Measurements from ENCODE around the gene FMOD. TPM values are rescaled to one million over a fixed set of nuclear protein-coding genes. Genes with fewer than 3 reads are reported as not detected.
A peak's percentile ranks its signal among the peaks of the same experiment; 100 is the strongest.
"Not testable (repeated sequence)": the region's sequence is repeated elsewhere in the genome, so short reads cannot be mapped to it uniquely, and the experiment has no call there.

Gene FMOD
- total RNA-seq, 8 experiments from 2014 or later = 0.05 to 57.9 (median 0.66) TPM

GRCh38 chr1:203306965-203307541 is 43.9 kb downstream of the FMOD start:
- peaks cover 33 to 40% of the 10 kb centered on the region in 2 donors for H3K4me1 ChIP-seq (replicated peaks in 1 of 2)
- in situ Hi-C loops (cut with MboI; ENCODE audit: low pct_unique_long_range_greater_than_20kb in 2 of 9, low sequenced_read_pairs in 9 of 9, unreplicated experiment in 9 of 9) = no loop called here
- H3K4me3 ChIP-seq = peak overlapping the region; percentile 65 to 85 (median 72)
- peak overlapping the region; percentile 17 to 71 for H3K27ac ChIP-seq
- peak in 4 of 8 experiments; percentile 0 to 3 (median 1) for ATAC-seq (replicated peaks in 6 of 8)
- 0 to 91% (median 33%) methylated on average over 1 to 18 of the region's 21 CpGs; no CpG with 5 or more reads in 5 of the 10 experiments for WGBS, 10 experiments

GRCh38 chr1:203306089-203306964 is 44.6 kb downstream of the FMOD start:
- Histone ChIP-seq H3K27ac (peak overlapping the region; percentile 32 to 71), H3K4me1 (replicated peaks in 1 of 2) (peaks cover 33 to 40% of the 10 kb centered on the region in 2 donors), H3K4me3 (peak overlapping the region; percentile 65 to 85 (median 72))
- WGBS, 10 experiments = 0 to 20% (median 6%) methylated on average over 1 to 12 of the region's 22 CpGs; no CpG with 5 or more reads in 2 of the 10 experiments
- ATAC-seq (replicated peaks in 6 of 8) = peak; percentile 1 to 42 (median 32)
- in situ Hi-C loops (cut with MboI; ENCODE audit: low pct_unique_long_range_greater_than_20kb in 2 of 9, low sequenced_read_pairs in 9 of 9, unreplicated experiment in 9 of 9) = no loop called here

GRCh38 chr1:203305809-203306088 is 45.2 kb downstream of the FMOD start:
- peaks cover 33 to 40% of the 10 kb centered on the region in 2 donors for H3K4me1 ChIP-seq (replicated peaks in 1 of 2)
- H3K27ac ChIP-seq = peak overlapping the region; percentile 44 to 71
- peak overlapping the region; percentile 65 to 85 (median 72) for H3K4me3 ChIP-seq
- in situ Hi-C loops (cut with MboI; ENCODE audit: low pct_unique_long_range_greater_than_20kb in 2 of 9, low sequenced_read_pairs in 9 of 9, unreplicated experiment in 9 of 9) = no loop called here
- WGBS, 10 experiments = 0% methylated on average over 1 to 12 of the region's 21 CpGs; no CpG with 5 or more reads in 8 of the 10 experiments
- ATAC-seq (replicated peaks in 6 of 8) = peak in 7 of 8 experiments; percentile 3 to 38 (median 34)

GRCh38 chr1:203304919-203305808 is 45.8 kb downstream of the FMOD start, which contains the start of gene BTG2:
TSS of gene BTG2 (plus strand) at chr1:203305519. CDS start at chr1:203305607, 88 bp downstream.
- Histone ChIP-seq H3K4me3 (peak within 1 kb of the TSS; percentile 65 to 85 (median 72)), H3K27ac (peak within 1 kb of the TSS; percentile 72 to 81), H3K4me1 (replicated peaks in 1 of 2) (peaks cover 33 to 40% of the 10 kb centered on the region in 2 donors)
- 0 to 41% (median 33%) methylated on average over 1 to 22 of the region's 79 CpGs; no CpG with 5 or more reads in 1 of the 10 experiments for WGBS, 10 experiments
- peak; percentile 61 to 87 (median 86) for ATAC-seq (replicated peaks in 6 of 8)
- in situ Hi-C loops (cut with MboI; ENCODE audit: low pct_unique_long_range_greater_than_20kb in 2 of 9, low sequenced_read_pairs in 9 of 9, unreplicated experiment in 9 of 9) = no loop called here

GRCh38 chr1:203304391-203304918 is 46.5 kb downstream of the FMOD start:
- 83 to 96% (median 87%) methylated on average over 3 to 8 of the region's 9 CpGs; no CpG with 5 or more reads in 1 of the 10 experiments for WGBS, 10 experiments
- no peak for ATAC-seq (replicated peaks in 6 of 8)
- H3K4me3 ChIP-seq = peak overlapping the region; percentile 65 to 85 (median 72)
- H3K4me1 ChIP-seq (replicated peaks in 1 of 2) = peaks cover 33 to 34% of the 10 kb centered on the region in 2 donors
- in situ Hi-C loops (cut with MboI; ENCODE audit: low pct_unique_long_range_greater_than_20kb in 2 of 9, low sequenced_read_pairs in 9 of 9, unreplicated experiment in 9 of 9) = no loop called here
- peak overlapping the region in 1 of 2 donors; percentile 81 for H3K27ac ChIP-seq

- peaks cover 18 to 19% of the 10 kb centered on the region in 2 donors for H3K4me1 ChIP-seq (replicated peaks in 1 of 2)
- H3K27ac ChIP-seq = no peak overlapping the region
- no peak overlapping the region for H3K4me3 ChIP-seq
- no peak for ATAC-seq (replicated peaks in 6 of 8)
- in situ Hi-C loops (cut with MboI; ENCODE audit: low pct_unique_long_range_greater_than_20kb in 2 of 9, low sequenced_read_pairs in 9 of 9, unreplicated experiment in 9 of 9) = no loop called here
- WGBS, 10 experiments = 50 to 100% (median 93%) methylated on average over 1 to 3 of the region's 3 CpGs; no CpG with 5 or more reads in 2 of the 10 experiments
These were observed 48.0 kb downstream of the FMOD start for GRCh38 chr1:203302894-203303293.

GRCh38 chr1:203302456-203302855 is 48.5 kb downstream of the FMOD start:
- no peak overlapping the region for H3K27ac ChIP-seq
- in situ Hi-C loops (cut with MboI; ENCODE audit: low pct_unique_long_range_greater_than_20kb in 2 of 9, low sequenced_read_pairs in 9 of 9, unreplicated experiment in 9 of 9) = no loop called here
- WGBS, 10 experiments = 52 to 100% (median 77%) methylated on average over 2 to 5 of the region's 7 CpGs; no CpG with 5 or more reads in 3 of the 10 experiments
- ATAC-seq (replicated peaks in 6 of 8) = no peak
- H3K4me3 ChIP-seq = no peak overlapping the region
- peaks cover 14% of the 10 kb centered on the region in 2 donors for H3K4me1 ChIP-seq (replicated peaks in 1 of 2)

- no peak overlapping the region for H3K27ac ChIP-seq
- ATAC-seq (replicated peaks in 6 of 8) = no peak
- no peak overlapping the region for H3K4me3 ChIP-seq
- in situ Hi-C loops (cut with MboI; ENCODE audit: low pct_unique_long_range_greater_than_20kb in 2 of 9, low sequenced_read_pairs in 9 of 9, unreplicated experiment in 9 of 9) = no loop called here
- peaks cover 12 to 14% of the 10 kb centered on the region in 2 donors for H3K4me1 ChIP-seq (replicated peaks in 1 of 2)
These were observed 49.6 kb downstream of the FMOD start for GRCh38 chr1:203301331-203301668.

GRCh38 chr1:203300441-203301330 is 50.2 kb downstream of the FMOD start:
- no peak overlapping the region for H3K27ac ChIP-seq
- no peak overlapping the region for H3K4me3 ChIP-seq
- peaks cover 15 to 18% of the 10 kb centered on the region in 2 donors for H3K4me1 ChIP-seq (replicated peaks in 1 of 2)
- 28 to 85% (median 68%) methylated on average over 2 to 10 of the region's 11 CpGs for WGBS, 10 experiments
- in situ Hi-C loops (cut with MboI; ENCODE audit: low pct_unique_long_range_greater_than_20kb in 2 of 9, low sequenced_read_pairs in 9 of 9, unreplicated experiment in 9 of 9) = no loop called here
- ATAC-seq (replicated peaks in 6 of 8) = no peak

- WGBS, 10 experiments = 74 to 100% (median 85%) methylated on average over 3 to 5 of the region's 8 CpGs; no CpG with 5 or more reads in 2 of the 10 experiments
- H3K27ac ChIP-seq; in situ Hi-C loops (cut with MboI; ENCODE audit: low pct_unique_long_range_greater_than_20kb in 2 of 9, low sequenced_read_pairs in 9 of 9, unreplicated experiment in 9 of 9); ATAC-seq (replicated peaks in 6 of 8); H3K4me3 ChIP-seq: not testable (repeated sequence)
- H3K4me1 ChIP-seq (replicated peaks in 1 of 2) = peaks cover 14 to 17% of the 10 kb centered on the region in 2 donors
These were observed 51.0 kb downstream of the FMOD start for GRCh38 chr1:203299719-203300429.

- Histone ChIP-seq H3K4me1 (replicated peaks in 1 of 2) (peaks cover 9 to 11% of the 10 kb centered on the region in 2 donors), H3K27ac (no peak overlapping the region), H3K4me3 (no peak overlapping the region)
- in situ Hi-C loops (cut with MboI; ENCODE audit: low pct_unique_long_range_greater_than_20kb in 2 of 9, low sequenced_read_pairs in 9 of 9, unreplicated experiment in 9 of 9) = no loop called here
- ATAC-seq (replicated peaks in 6 of 8) = no peak
- 60 to 92% (median 90%) methylated on average over 2 to 4 of the region's 4 CpGs; no CpG with 5 or more reads in 5 of the 10 experiments for WGBS, 10 experiments
These were observed 51.8 kb downstream of the FMOD start for GRCh38 chr1:203299169-203299568.
